ENCODE data around the gene POLR3H.

The POLR3H gene

GRCh38 chr22:41505511-41506220, 38.6 kb downstream of the POLR3H start:
- in situ Hi-C loops (cut with HindIII; ENCODE audit: low sequenced_read_pairs), result no loop called here
- TF ChIP-seq, protein P1, sequence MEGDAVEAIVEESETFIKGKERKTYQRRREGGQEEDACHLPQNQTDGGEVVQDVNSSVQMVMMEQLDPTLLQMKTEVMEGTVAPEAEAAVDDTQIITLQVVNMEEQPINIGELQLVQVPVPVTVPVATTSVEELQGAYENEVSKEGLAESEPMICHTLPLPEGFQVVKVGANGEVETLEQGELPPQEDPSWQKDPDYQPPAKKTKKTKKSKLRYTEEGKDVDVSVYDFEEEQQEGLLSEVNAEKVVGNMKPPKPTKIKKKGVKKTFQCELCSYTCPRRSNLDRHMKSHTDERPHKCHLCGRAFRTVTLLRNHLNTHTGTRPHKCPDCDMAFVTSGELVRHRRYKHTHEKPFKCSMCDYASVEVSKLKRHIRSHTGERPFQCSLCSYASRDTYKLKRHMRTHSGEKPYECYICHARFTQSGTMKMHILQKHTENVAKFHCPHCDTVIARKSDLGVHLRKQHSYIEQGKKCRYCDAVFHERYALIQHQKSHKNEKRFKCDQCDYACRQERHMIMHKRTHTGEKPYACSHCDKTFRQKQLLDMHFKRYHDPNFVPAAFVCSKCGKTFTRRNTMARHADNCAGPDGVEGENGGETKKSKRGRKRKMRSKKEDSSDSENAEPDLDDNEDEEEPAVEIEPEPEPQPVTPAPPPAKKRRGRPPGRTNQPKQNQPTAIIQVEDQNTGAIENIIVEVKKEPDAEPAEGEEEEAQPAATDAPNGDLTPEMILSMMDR (IDR thresholded peaks at IDR 0.05; ENCODE audit: low read depth, low read length, missing control alignments), result no peak
- H3K4me3 ChIP-seq (ENCODE audit: low read depth, low read length), result no peak overlapping the region
- no peak for DNase-seq (ENCODE audit: low read depth)

GRCh38 chr22:41504816-41505215, 39.5 kb downstream of the POLR3H start:
- in situ Hi-C loops (cut with HindIII; ENCODE audit: low sequenced_read_pairs), result no loop called here
- TF ChIP-seq, protein P1 (IDR thresholded peaks at IDR 0.05; ENCODE audit: low read depth, low read length, missing control alignments), result no peak
- no peak for DNase-seq (ENCODE audit: low read depth)
- no peak overlapping the region for H3K4me3 ChIP-seq (ENCODE audit: low read depth, low read length)

DNA sequence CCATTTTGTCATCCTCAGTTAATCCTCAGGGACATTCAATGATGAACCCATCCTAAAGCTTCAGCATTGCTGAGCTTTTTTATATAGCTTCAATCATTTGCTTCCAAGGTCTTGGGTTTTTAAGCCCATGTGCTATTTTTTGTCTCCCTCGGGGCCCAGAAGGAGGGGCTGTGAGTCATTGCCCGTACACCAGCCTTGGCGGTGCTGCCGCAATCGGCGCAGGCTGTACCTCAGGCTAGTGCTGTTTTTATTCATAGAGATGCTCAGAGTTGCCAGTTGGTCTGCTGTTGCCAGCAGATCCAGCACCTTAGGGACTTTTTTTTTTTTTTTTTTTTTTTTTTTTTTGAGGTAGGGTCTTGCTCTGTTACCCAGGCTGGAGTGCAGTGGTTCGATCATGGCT, 39.9 kb downstream of the POLR3H start:
- TF ChIP-seq, protein P1 (IDR thresholded peaks at IDR 0.05; ENCODE audit: low read depth, low read length, missing control alignments), result no peak
- DNase-seq (ENCODE audit: low read depth), result no peak
- in situ Hi-C loops (cut with HindIII; ENCODE audit: low sequenced_read_pairs), result no loop called here
- no peak overlapping the region for H3K4me3 ChIP-seq (ENCODE audit: low read depth, low read length)

GRCh38 chr22:41501209-41501608, 43.1 kb downstream of the POLR3H start:
- H3K4me3 ChIP-seq (ENCODE audit: low read depth, low read length), result no peak overlapping the region
- TF ChIP-seq, protein P1 (IDR thresholded peaks at IDR 0.05; ENCODE audit: low read depth, low read length, missing control alignments), result peak; percentile 36
- DNase-seq (ENCODE audit: low read depth), result no peak
- in situ Hi-C loops (cut with HindIII; ENCODE audit: low sequenced_read_pairs), result no loop called here

- no peak overlapping the region for H3K4me3 ChIP-seq (ENCODE audit: low read depth, low read length)
- TF ChIP-seq, protein P1 (IDR thresholded peaks at IDR 0.05; ENCODE audit: low read depth, low read length, missing control alignments), result no peak
- no peak for DNase-seq (ENCODE audit: low read depth)
- in situ Hi-C loops (cut with HindIII; ENCODE audit: low sequenced_read_pairs), result no loop called here
Measured at GRCh38 chr22:41500303-41500702, 44.0 kb downstream of the POLR3H start.

- DNase-seq (ENCODE audit: low read depth), result no peak
- in situ Hi-C loops (cut with HindIII; ENCODE audit: low sequenced_read_pairs), result no loop called here
- TF ChIP-seq, protein P1 (IDR thresholded peaks at IDR 0.05; ENCODE audit: low read depth, low read length, missing control alignments), result no peak
- no peak overlapping the region for H3K4me3 ChIP-seq (ENCODE audit: low read depth, low read length)
Measured at GRCh38 chr22:41499624-41500280, 44.5 kb downstream of the POLR3H start.
